ENCODE measurements around the gene THSD4. TPM values are rescaled to one million over a fixed set of nuclear protein-coding genes. Genes with fewer than 3 reads are reported as not detected.

Gene THSD4
- total RNA-seq, 2 experiments from 2014 or later = not detected

DNA sequence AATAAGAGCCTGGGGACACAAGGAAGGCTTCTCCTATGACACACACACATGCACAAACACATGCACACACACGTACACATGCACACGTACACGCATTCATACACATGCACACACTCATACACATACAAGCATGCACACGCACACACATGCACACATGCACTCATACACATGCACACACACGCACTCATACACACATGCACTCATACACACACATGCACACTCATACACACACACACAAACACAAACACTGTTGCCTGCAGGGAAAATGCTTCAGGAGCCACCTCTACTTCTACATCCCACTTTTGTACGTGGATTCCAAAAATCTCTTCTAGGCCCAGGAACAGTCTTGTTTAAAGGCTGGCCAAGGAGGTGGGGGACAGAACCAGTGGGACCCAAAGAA lies 674.3 kb downstream of the THSD4 start:
- Histone ChIP-seq H3K9me3 (ENCODE audit: low read length) (no peaks in the 10 kb centered on the region), H3K27ac (ENCODE audit: low read depth, low read length, poor library complexity, severe bottlenecking) (no peak overlapping the region), H3K79me2 (ENCODE audit: insufficient read depth, low read depth, low read length) (no peaks in the 10 kb centered on the region), H3K4me2 (ENCODE audit: low read length) (no peak overlapping the region), H3K36me3 (ENCODE audit: insufficient read depth, low read length) (no peaks in the 10 kb centered on the region), H3K4me1 (ENCODE audit: insufficient read depth, low read length, poor library complexity, severe bottlenecking) (no peaks in the 10 kb centered on the region), H3K4me3 (ENCODE audit: low read depth, low read length, poor library complexity, severe bottlenecking) (no peak overlapping the region), H2AFZ (ENCODE audit: low read length) (no peak overlapping the region), H3K9me2 (ENCODE audit: insufficient read depth, low read length) (no peaks in the 10 kb centered on the region), H4K20me1 (ENCODE audit: insufficient read depth, low read length) (no peaks in the 10 kb centered on the region)
- CTCF ChIA-PET (ENCODE audit: unreplicated experiment) = no interaction called here
- intact Hi-C loops (cut with micrococcal nuclease; ENCODE audit: unreplicated experiment) = no loop called here
- no peak for DNase-seq (ENCODE audit: low spot score)
- no peak for TF ChIP-seq EZH2phosphoT487 (IDR thresholded peaks at IDR 0.05; ENCODE audit: borderline replicate concordance, low read depth, low read length)
- TF ChIP-seq, protein P1, sequence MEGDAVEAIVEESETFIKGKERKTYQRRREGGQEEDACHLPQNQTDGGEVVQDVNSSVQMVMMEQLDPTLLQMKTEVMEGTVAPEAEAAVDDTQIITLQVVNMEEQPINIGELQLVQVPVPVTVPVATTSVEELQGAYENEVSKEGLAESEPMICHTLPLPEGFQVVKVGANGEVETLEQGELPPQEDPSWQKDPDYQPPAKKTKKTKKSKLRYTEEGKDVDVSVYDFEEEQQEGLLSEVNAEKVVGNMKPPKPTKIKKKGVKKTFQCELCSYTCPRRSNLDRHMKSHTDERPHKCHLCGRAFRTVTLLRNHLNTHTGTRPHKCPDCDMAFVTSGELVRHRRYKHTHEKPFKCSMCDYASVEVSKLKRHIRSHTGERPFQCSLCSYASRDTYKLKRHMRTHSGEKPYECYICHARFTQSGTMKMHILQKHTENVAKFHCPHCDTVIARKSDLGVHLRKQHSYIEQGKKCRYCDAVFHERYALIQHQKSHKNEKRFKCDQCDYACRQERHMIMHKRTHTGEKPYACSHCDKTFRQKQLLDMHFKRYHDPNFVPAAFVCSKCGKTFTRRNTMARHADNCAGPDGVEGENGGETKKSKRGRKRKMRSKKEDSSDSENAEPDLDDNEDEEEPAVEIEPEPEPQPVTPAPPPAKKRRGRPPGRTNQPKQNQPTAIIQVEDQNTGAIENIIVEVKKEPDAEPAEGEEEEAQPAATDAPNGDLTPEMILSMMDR (conservative IDR thresholded peaks at IDR 0.05; ENCODE audit: low read length) = no peak
- no TSS peak for BruUV-seq (replicated peaks)
- POLR2A ChIA-PET = no interaction called here

DNA sequence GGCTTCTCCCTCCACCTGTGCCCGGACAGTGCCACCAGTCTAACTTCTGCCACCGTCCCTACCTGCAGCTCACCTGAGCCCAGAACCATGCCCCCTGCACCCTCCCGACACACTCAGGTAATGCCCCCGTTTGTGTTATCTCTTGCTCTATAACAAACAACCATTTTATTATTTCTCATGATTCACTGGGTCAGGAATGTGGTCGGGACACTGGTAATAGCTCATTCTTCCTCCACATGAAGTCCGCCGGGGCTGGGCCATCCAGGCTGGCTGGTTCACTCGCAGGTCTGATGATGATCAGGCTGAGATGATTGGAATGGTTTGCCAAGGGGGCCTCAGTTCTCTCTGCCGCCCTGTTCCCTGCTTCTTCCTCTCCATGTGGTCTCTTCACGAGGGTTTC lies 674.8 kb downstream of the THSD4 start:
- Histone ChIP-seq H3K4me2 (ENCODE audit: low read length) (no peak overlapping the region), H3K4me3 (ENCODE audit: low read depth, low read length, poor library complexity, severe bottlenecking) (no peak overlapping the region), H3K9me3 (ENCODE audit: low read length) (no peaks in the 10 kb centered on the region), H3K4me1 (ENCODE audit: insufficient read depth, low read length, poor library complexity, severe bottlenecking) (no peaks in the 10 kb centered on the region), H2AFZ (ENCODE audit: low read length) (no peak overlapping the region), H4K20me1 (ENCODE audit: insufficient read depth, low read length) (no peaks in the 10 kb centered on the region), H3K27ac (ENCODE audit: low read depth, low read length, poor library complexity, severe bottlenecking) (no peak overlapping the region), H3K79me2 (ENCODE audit: insufficient read depth, low read depth, low read length) (no peaks in the 10 kb centered on the region), H3K36me3 (ENCODE audit: insufficient read depth, low read length) (no peaks in the 10 kb centered on the region), H3K9me2 (ENCODE audit: insufficient read depth, low read length) (no peaks in the 10 kb centered on the region)
- POLR2A ChIA-PET = no interaction called here
- CTCF ChIA-PET (ENCODE audit: unreplicated experiment) = no interaction called here
- no TSS peak for BruUV-seq (replicated peaks)
- TF ChIP-seq EZH2phosphoT487 (IDR thresholded peaks at IDR 0.05; ENCODE audit: borderline replicate concordance, low read depth, low read length) = no peak
- TF ChIP-seq, protein P1 (conservative IDR thresholded peaks at IDR 0.05; ENCODE audit: low read length) = no peak
- intact Hi-C loops (cut with micrococcal nuclease; ENCODE audit: unreplicated experiment) = no loop called here
- no peak for DNase-seq (ENCODE audit: low spot score)

DNA sequence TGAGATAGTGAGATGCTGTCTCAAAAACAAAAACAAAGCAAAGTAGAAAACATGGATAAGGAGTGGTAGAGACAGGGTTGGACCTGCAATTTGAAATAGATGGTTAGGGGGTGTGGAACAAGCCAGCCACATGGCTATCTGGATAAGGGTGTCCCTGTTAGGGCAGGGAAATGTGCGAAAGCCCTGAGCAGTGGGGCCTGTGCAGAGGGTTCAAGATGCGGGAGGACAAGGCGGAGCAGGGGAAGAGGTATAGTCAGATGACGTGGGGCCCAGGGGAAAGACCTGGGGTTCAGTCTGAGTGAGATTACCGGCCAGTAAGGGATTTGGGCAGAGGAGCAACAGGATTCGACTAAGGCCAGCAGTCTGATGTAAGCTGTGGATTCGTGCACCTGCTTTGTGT lies 676.7 kb downstream of the THSD4 start:
- TF ChIP-seq, protein P1 (conservative IDR thresholded peaks at IDR 0.05; ENCODE audit: low read length) = no peak
- Histone ChIP-seq H2AFZ (ENCODE audit: low read length) (no peak overlapping the region), H4K20me1 (ENCODE audit: insufficient read depth, low read length) (no peaks in the 10 kb centered on the region), H3K4me3 (ENCODE audit: low read depth, low read length, poor library complexity, severe bottlenecking) (no peak overlapping the region), H3K9me2 (ENCODE audit: insufficient read depth, low read length) (no peaks in the 10 kb centered on the region), H3K27ac (ENCODE audit: low read depth, low read length, poor library complexity, severe bottlenecking) (no peak overlapping the region), H3K36me3 (ENCODE audit: insufficient read depth, low read length) (no peaks in the 10 kb centered on the region), H3K79me2 (ENCODE audit: insufficient read depth, low read depth, low read length) (no peaks in the 10 kb centered on the region), H3K4me2 (ENCODE audit: low read length) (no peak overlapping the region), H3K4me1 (ENCODE audit: insufficient read depth, low read length, poor library complexity, severe bottlenecking) (no peaks in the 10 kb centered on the region), H3K9me3 (ENCODE audit: low read length) (no peaks in the 10 kb centered on the region)
- BruUV-seq (replicated peaks) = no TSS peak
- no peak for DNase-seq (ENCODE audit: low spot score)
- intact Hi-C loops (cut with micrococcal nuclease; ENCODE audit: unreplicated experiment) = no loop called here
- POLR2A ChIA-PET = no interaction called here
- CTCF ChIA-PET (ENCODE audit: unreplicated experiment) = interaction anchor here (0.6 kb wide), 1 partner anchor 362 kb away, joined by 3 read pairs; no protein-coding TSS in a partner anchor
